IMR-90 (cell line): ENCODE results near the gene DDX10. TPM values are rescaled to one million over a fixed set of nuclear protein-coding genes. Genes with fewer than 3 reads are reported as not detected.

Source experiments
- ATAC-seq: fragments of 200-7000 bp; cut with Tn5 transposase; 2 replicates; pipeline ENCODE4 v1.9.1; 2020; ENCODE audit warnings: low read depth, mild to moderate bottlenecking, moderate library complexity
- BruUV-seq: library from RNA; stranded (reverse); fragments of 400-500 nt; replicated peaks from 2 replicates; lab custom pipeline; 2021; lab: Mats Ljungman, UMichigan
- CTCF ChIA-PET: fragments of 300-600 bp; formaldehyde crosslinking; extraction: SDS; loops from one replicate; lab custom pipeline; 2021; ENCODE audit warnings: antibody characterized with exemption; lab: Yijun Ruan, JAX
- POLR2A ChIA-PET: fragments of 300-600 bp; sonication (Branson Sonifier 250); formaldehyde crosslinking; loops from one replicate; lab custom pipeline; 2022; ENCODE audit warnings: antibody characterized with exemption; ENCODE audit not compliant: unreplicated experiment; lab: Charles Lee
- DNase-seq: peaks from one replicate; pipeline ENCODE4 v3.0.0; 2013
- H2AFZ ChIP-seq: replicated peaks from 2 replicates; pipeline ENCODE3; 2013; ENCODE audit warnings: low read length, mild to moderate bottlenecking; ENCODE audit not compliant: poor library complexity
- H2AK5ac ChIP-seq: 2 replicates; pipeline ENCODE4 v1.6.1; 2013; ENCODE audit warnings: low read depth, low read length, inconsistent platforms
- H2AK9ac ChIP-seq: replicated peaks from 2 replicates; pipeline ENCODE3; 2013; ENCODE audit warnings: mild to moderate bottlenecking, low read depth, low read length, moderate library complexity; ENCODE audit not compliant: poor library complexity
- H2BK120ac ChIP-seq: 2 replicates; pipeline ENCODE4 v1.6.1; 2013; ENCODE audit warnings: low read depth, low read length, inconsistent platforms
- H2BK15ac ChIP-seq: 3 replicates; pipeline ENCODE4 v1.6.1; 2013; ENCODE audit warnings: low read depth, low read length, inconsistent platforms
- H2BK20ac ChIP-seq: 2 replicates; pipeline ENCODE4 v1.6.1; 2013; ENCODE audit warnings: low read depth, mild to moderate bottlenecking, inconsistent platforms, low read length, moderate library complexity
- H2BK5ac ChIP-seq: 2 replicates; pipeline ENCODE4 v1.6.1; 2013; ENCODE audit warnings: mild to moderate bottlenecking, low read depth, low read length, inconsistent platforms; ENCODE audit not compliant: poor library complexity, severe bottlenecking
- H3K14ac ChIP-seq: replicated peaks from 2 replicates; pipeline ENCODE4 v1.6.1; 2013; ENCODE audit warnings: low read depth, low read length, inconsistent platforms
- H3K18ac ChIP-seq: 2 replicates; pipeline ENCODE4 v1.6.1; 2013; ENCODE audit warnings: low read depth, low read length, control low read depth
- H3K23ac ChIP-seq: 2 replicates; pipeline ENCODE4 v1.6.1; 2013; ENCODE audit warnings: low read depth, low read length, inconsistent platforms
- H3K27ac ChIP-seq: 2 replicates; pipeline ENCODE4 v1.5.1; 2013; ENCODE audit warnings: mild to moderate bottlenecking, control low read depth, low read length; ENCODE audit not compliant: insufficient read depth
- H3K27me3 ChIP-seq: 2 replicates; pipeline ENCODE4 v1.6.1; 2013; ENCODE audit warnings: low read length; ENCODE audit not compliant: control insufficient read depth, insufficient read depth
- H3K36me3 ChIP-seq: 2 replicates; pipeline ENCODE4 v1.6.1; 2013; ENCODE audit warnings: low read length, mixed read lengths; ENCODE audit not compliant: control insufficient read depth, insufficient read depth
- H3K4ac ChIP-seq: 2 replicates; pipeline ENCODE4 v1.6.1; 2013; ENCODE audit warnings: low read depth, low read length, inconsistent platforms
- H3K4me1 ChIP-seq: 2 replicates; pipeline ENCODE4 v1.6.1; 2013; ENCODE audit warnings: low read length, mixed read lengths; ENCODE audit not compliant: control insufficient read depth, insufficient read depth
- H3K4me2 ChIP-seq: 2 replicates; pipeline ENCODE4 v1.6.1; 2013; ENCODE audit warnings: low read depth, mild to moderate bottlenecking, control low read depth, low read length, moderate library complexity
- H3K4me3 ChIP-seq: 2 replicates; pipeline ENCODE4 v1.5.1; 2013; ENCODE audit warnings: low read depth, mild to moderate bottlenecking, control low read depth, low read length, moderate library complexity; ENCODE audit not compliant: insufficient read depth
- H3K56ac ChIP-seq: 2 replicates; pipeline ENCODE4 v1.6.1; 2013; ENCODE audit warnings: low read length, inconsistent platforms; ENCODE audit not compliant: insufficient read depth; ENCODE audit errors: extremely low read depth
- H3K79me1 ChIP-seq, 2 experiments: 2 replicates each; pipeline ENCODE4 v1.6.1; 2013; ENCODE audit warnings: low read length in 2 of 2, inconsistent platforms in 1 of 2, low read depth in 1 of 2
- H3K9ac ChIP-seq: 2 replicates; pipeline ENCODE4 v1.6.1; 2013; ENCODE audit warnings: low read depth, low read length, control low read depth
- H3K9me1 ChIP-seq: 2 replicates; pipeline ENCODE4 v1.6.1; 2013; ENCODE audit warnings: low read length, inconsistent platforms; ENCODE audit not compliant: insufficient read depth
- H3K9me3 ChIP-seq: 2 replicates; pipeline ENCODE4 v1.6.1; 2013; ENCODE audit warnings: low read length; ENCODE audit not compliant: control insufficient read depth, insufficient read depth
- H4K20me1 ChIP-seq: 2 replicates; pipeline ENCODE4 v1.6.1; 2013; ENCODE audit warnings: low read length, inconsistent platforms; ENCODE audit not compliant: insufficient read depth
- H4K5ac ChIP-seq: 2 replicates; pipeline ENCODE4 v1.6.1; 2013; ENCODE audit warnings: mild to moderate bottlenecking, low read depth, low read length, control low read depth
- H4K8ac ChIP-seq, 2 experiments: 2 replicates each; pipeline ENCODE4 v1.6.1; 2013; ENCODE audit warnings: low read depth in 2 of 2, low read length in 2 of 2, control low read depth in 1 of 2, inconsistent platforms in 1 of 2
- H4K91ac ChIP-seq: 2 replicates; pipeline ENCODE4 v1.6.1; 2013; ENCODE audit warnings: low read depth, low read length, inconsistent platforms; ENCODE audit not compliant: insufficient read depth
- CHD1 ChIP-seq: IDR thresholded peaks from 2 replicates; pipeline ENCODE4 v1.6.1; 2012; ENCODE audit warnings: low read depth, low read length, improper control_type of control experiment
- WGBS, 2 experiments: methylation state at CpG; one replicate each; pipeline versions ENCODE4 v1.1.5 to v1.1.7; 2013; ENCODE audit warnings: missing lambda C conversion rate in 2 of 2; ENCODE audit not compliant: insufficient read length in 1 of 2; ENCODE audit errors: extremely low coverage in 2 of 2; 5-methylcytosine and 5-hydroxymethylcytosine counted together
- dilution Hi-C: fragments of 300-500 bp; cut with HindIII; formaldehyde crosslinking; loops from one replicate; pipeline ENCODE4 v1.14.3; 2018; ENCODE audit warnings: low sequenced_read_pairs; ENCODE audit not compliant: unreplicated experiment
- in situ Hi-C: fragments of 300-500 bp; cut with MboI; formaldehyde crosslinking; loops from 3 replicates; pipeline ENCODE4 v1.14.3; 2019; ENCODE audit warnings: low sequenced_read_pairs, inconsistent platforms, mixed read lengths
- intact Hi-C: fragments of 100-400 bp; cut with micrococcal nuclease; formaldehyde crosslinking; loops from 2 replicates; pipeline ENCODE4 v1.10.0; 2022
- polyA plus RNA-seq, 3 experiments: library from polyadenylated mRNA; depleted of rRNA; stranded (reverse); fragments of >200 nt; gene quantifications; 2 replicates each; pipeline ENCODE4 v1.2.3, GENCODE V29; 2012; ENCODE audit warnings: low replicate concordance in 1 of 3
- total RNA-seq: library from RNA; depleted of rRNA; stranded (reverse); fragments of >200 nt; gene quantifications from 2 replicates; pipeline ENCODE4 v1.2.3, GENCODE V29; 2012
- TF ChIP-seq, protein P1 (sequence below): fragments of 150-350 bp; IDR thresholded peaks from 2 replicates; pipeline ENCODE4 v1.6.1; 2017; ENCODE audit warnings: mild to moderate bottlenecking, antibody characterized with exemption, low read length, low read depth

The DDX10 gene
- total and polyA plus RNA-seq, 2 of the 4 experiments (the other 2 are of a cell fraction): 20.0 to 31.9 TPM

DNA sequence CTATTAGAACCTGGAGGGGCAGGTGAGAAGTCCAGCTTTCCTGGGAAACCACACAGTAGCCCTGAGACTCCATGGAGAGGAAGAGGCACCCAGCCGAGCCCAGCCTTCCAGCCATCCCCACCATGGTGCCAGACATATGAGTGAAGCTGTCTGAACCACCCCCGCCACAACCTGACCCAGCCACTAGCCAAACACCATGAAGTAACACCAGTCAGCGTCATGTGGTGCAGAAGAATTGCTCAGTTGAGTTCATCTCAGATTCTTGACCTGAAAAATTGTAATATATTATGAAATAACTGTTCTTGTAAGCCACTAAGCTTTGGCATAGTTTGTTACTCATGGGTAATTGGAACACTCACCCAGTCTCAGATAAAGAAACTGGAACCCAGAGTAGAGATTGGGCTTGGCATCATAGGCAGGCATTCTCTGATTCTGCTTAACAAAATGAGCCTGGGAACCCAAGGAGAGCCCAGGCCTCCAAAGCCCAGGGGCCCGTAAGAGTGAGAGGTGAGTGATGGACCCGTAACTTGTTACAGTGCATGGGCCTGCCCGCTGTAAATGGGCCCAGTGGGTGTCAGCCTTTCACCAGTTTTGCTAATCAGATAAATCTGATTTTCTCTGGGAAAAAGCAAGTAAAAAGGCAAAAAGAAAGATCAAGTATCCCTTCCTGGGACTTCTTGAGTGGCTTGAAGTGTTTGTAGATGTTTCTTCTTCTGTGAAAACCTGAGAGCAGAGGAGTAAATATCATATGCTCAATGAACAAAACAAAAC is 305.5 kb downstream of the DDX10 start:
- Histone ChIP-seq H3K27ac (no peak overlapping the region), H3K4ac (no peak overlapping the region), H3K14ac (no peak overlapping the region), H3K56ac (no peak overlapping the region), H3K27me3 (no peaks in the 10 kb centered on the region), H3K36me3 (no peaks in the 10 kb centered on the region), H2BK5ac (no peak overlapping the region), H2AFZ (no peak overlapping the region), H4K5ac (no peak overlapping the region), H3K23ac (no peak overlapping the region), H3K9me1 (peaks cover 27% of the 10 kb centered on the region), H4K20me1 (no peaks in the 10 kb centered on the region), H2BK20ac (no peak overlapping the region), H3K79me1 (no peaks in the 10 kb centered on the region), H3K4me2 (no peak overlapping the region), H3K4me3 (no peak overlapping the region), H4K91ac (no peak overlapping the region), H3K9ac (no peak overlapping the region), H2BK15ac (0 out of 3 replicates have a peak overlapping the region, but pooled peaks have one; percentile 46), H2AK9ac (no peak overlapping the region), H2AK5ac (no peak overlapping the region), H4K8ac (no peak overlapping the region), H3K18ac (no peak overlapping the region), H2BK120ac (peak overlapping the region; percentile 29; the same call in 1 of the 2 replicates), H3K4me1 (peaks cover 9% of the 10 kb centered on the region), H3K9me3 (no peaks in the 10 kb centered on the region)
- no peak for DNase-seq
- no peak for ATAC-seq
- WGBS, 2 experiments: no CpG with 5 or more reads among the region's 6 CpGs
- TF ChIP-seq, protein P1, sequence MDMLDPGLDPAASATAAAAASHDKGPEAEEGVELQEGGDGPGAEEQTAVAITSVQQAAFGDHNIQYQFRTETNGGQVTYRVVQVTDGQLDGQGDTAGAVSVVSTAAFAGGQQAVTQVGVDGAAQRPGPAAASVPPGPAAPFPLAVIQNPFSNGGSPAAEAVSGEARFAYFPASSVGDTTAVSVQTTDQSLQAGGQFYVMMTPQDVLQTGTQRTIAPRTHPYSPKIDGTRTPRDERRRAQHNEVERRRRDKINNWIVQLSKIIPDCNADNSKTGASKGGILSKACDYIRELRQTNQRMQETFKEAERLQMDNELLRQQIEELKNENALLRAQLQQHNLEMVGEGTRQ: 0 out of 2 replicates have a peak, but pooled peaks have one; percentile 10
- no peak for TF ChIP-seq CHD1
- ChIA-PET CTCF (no interaction called here), POLR2A (no interaction called here)
- in situ Hi-C loops (no loop called here), dilution Hi-C loops (no loop called here), intact Hi-C loops (no loop called here)
- BruUV-seq: no TSS peak
